IPS-18a (cell line): ENCODE results near the gene RASSF3.
"Not testable (repeated sequence)": the region's sequence is repeated elsewhere in the genome, so short reads cannot be mapped to it uniquely, and the experiment has no call there.

Experiments used
- H3K27ac ChIP-seq: one replicate; pipeline ENCODE4 v1.5.1; 2013; ENCODE audit warnings: low read length
- H3K27me3 ChIP-seq: one replicate; pipeline ENCODE4 v1.6.1; 2013; ENCODE audit warnings: mild to moderate bottlenecking, low read length; ENCODE audit not compliant: control insufficient read depth, insufficient read depth
- H3K36me3 ChIP-seq: one replicate; pipeline ENCODE4 v1.6.1; 2013; ENCODE audit warnings: low read depth, low read length; ENCODE audit not compliant: control insufficient read depth
- H3K4me1 ChIP-seq: one replicate; pipeline ENCODE4 v1.6.1; 2013; ENCODE audit warnings: low read depth, low read length; ENCODE audit not compliant: control insufficient read depth
- H3K4me3 ChIP-seq: one replicate; pipeline ENCODE4 v1.5.1; 2013; ENCODE audit warnings: low read length
- H3K9ac ChIP-seq: one replicate; pipeline ENCODE4 v1.6.1; 2013; ENCODE audit warnings: mild to moderate bottlenecking, low read length, moderate library complexity
- H3K9me3 ChIP-seq: one replicate; pipeline ENCODE4 v1.6.1; 2013; ENCODE audit warnings: low read depth, low read length; ENCODE audit not compliant: control insufficient read depth

RASSF3 gene

GRCh38 chr12:64603183-64603841 lies 7.0 kb upstream of the RASSF3 start:
- Histone ChIP-seq H3K27me3 (no peaks in the 10 kb centered on the region), H3K27ac (no peak overlapping the region), H3K4me3 (no peak overlapping the region), H3K4me1 (peaks cover 2% of the 10 kb centered on the region), H3K36me3 (no peaks in the 10 kb centered on the region), H3K9ac (no peak overlapping the region), H3K9me3 (no peaks in the 10 kb centered on the region)

GRCh38 chr12:64608901-64609535 lies 1.3 kb upstream of the RASSF3 start:
- Histone ChIP-seq H3K4me1 (peaks cover 7% of the 10 kb centered on the region), H3K27me3 (no peaks in the 10 kb centered on the region), H3K9ac (peak overlapping the region; percentile 56), H3K27ac (no peak overlapping the region), H3K36me3 (no peaks in the 10 kb centered on the region), H3K4me3 (peak overlapping the region; percentile 83), H3K9me3 (no peaks in the 10 kb centered on the region)

DNA sequence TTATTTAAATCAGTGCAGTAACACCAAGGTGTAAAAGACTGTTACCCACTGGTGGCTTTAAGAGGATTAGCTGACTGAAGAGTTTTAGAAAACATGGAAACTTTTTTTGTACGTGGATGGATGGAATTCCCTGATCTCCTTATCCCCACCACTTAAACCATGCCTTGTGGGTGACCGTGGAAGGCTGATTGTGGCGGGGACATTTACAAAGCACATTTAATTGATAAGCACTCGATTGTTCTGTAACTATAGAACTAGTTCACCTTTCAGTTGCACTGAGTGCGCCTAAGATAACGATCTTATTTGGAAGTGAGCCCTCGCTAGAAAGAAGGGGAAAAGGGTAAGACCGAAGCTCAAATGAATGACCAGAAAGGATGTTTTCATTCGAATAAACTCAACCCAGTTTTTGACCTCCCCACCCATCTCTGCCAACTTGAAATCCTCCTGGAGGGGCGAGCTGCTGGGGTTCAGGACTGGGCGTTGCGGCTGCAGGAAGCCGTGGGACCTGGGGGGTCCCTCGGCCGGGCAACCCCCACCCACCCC lies 688 bp upstream of the RASSF3 start:
- Histone ChIP-seq H3K27ac (peak overlapping the region; percentile 2), H3K27me3 (no peaks in the 10 kb centered on the region), H3K4me3 (peak overlapping the region; percentile 83), H3K36me3 (no peaks in the 10 kb centered on the region), H3K4me1 (peaks cover 7% of the 10 kb centered on the region), H3K9me3 (no peaks in the 10 kb centered on the region), H3K9ac (peak overlapping the region; percentile 56)

DNA sequence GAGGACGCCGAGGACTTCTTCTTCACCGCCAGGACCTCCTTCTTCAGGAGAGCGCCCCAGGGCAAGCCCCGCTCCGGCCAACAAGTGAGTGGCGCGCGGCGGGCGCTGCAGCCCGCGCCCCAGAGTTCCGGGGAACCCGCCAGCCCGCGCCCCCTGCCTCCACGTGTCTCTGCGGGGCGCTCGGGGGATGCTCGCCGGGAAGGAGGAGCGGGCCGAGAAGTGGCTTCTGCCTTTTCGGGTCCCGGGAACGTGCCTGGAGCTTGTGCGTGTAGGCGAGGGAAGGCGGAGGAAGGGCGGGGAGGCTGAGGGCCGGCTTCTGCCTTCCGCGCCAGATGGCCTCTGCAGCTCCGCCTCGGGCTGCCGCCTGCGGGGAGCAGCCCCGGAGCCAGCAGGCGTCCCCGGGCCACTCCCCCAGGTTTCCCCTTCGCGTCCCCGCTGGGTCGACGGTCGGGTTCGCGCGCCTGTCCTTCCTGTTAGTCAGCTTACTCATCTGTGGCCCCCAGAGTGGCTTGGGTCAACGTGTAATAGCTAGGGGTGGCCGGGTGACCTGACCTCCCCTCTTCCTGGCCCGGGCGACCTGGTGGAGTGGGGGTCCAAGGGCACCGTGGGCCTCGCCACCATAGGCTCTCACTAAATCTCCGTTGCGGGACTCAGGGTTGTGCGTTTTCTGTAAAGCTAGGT lies 505 bp downstream of the RASSF3 start:
- Histone ChIP-seq H3K27ac (no peak overlapping the region), H3K4me3 (peak overlapping the region; percentile 78), H3K4me1 (peaks cover 7% of the 10 kb centered on the region), H3K9ac (peak overlapping the region; percentile 63), H3K27me3 (no peaks in the 10 kb centered on the region), H3K9me3 (no peaks in the 10 kb centered on the region), H3K36me3 (no peaks in the 10 kb centered on the region)

DNA sequence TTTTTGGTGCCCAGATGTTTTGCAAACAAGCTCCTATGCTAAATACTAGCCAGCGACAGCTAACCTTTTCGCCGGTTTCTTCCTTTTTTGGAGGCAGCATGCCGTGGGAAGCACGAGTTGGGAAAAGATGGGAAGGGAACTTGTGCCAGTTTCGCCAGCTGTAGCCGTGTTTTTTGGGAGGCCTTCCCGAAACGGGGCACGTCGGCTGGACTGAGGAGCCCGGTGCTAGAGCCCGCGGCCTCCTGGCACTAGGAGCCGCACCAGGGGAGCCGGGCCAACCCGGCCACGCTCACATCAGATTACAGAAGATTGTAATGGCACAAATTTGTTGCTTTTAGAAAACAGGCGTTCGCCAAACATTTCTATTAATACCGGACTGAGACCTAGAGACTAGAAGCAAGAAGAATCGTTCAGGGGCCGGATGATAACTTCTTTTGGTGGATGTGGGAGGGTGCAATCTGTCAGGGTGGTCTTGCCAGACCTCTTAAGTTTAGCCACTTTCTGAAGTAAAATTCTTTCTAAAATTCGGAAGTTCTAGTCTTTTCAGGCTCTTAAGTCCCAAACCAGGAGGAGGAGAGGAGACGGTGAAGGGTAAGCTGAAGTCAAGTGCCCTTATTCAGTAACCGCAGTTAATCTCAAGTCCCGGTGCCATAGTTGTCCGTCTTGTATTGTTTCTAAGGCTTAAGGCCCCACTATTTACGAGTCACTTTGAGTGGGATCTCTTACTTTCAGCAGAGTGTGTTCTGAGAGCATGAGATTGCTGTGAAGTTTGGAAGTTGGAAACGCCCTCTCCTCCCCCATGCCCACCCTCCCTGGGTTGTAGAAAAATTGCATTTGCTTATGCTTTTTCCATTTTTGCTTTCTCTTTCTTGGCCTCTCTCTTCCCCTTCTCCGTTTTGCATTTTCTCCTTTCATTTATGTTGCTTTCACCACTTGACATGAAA lies 1.3 kb downstream of the RASSF3 start:
- Histone ChIP-seq H3K27me3 (no peaks in the 10 kb centered on the region), H3K4me3 (peak overlapping the region; percentile 78), H3K4me1 (peaks cover 7% of the 10 kb centered on the region), H3K36me3 (no peaks in the 10 kb centered on the region), H3K9ac (peak overlapping the region; percentile 63), H3K9me3 (no peaks in the 10 kb centered on the region), H3K27ac (no peak overlapping the region)

GRCh38 chr12:64612843-64613242 lies 2.5 kb downstream of the RASSF3 start:
- H3K36me3 ChIP-seq: no peaks in the 10 kb centered on the region
- no peak overlapping the region for H3K4me3 ChIP-seq
- no peaks in the 10 kb centered on the region for H3K27me3 ChIP-seq
- no peak overlapping the region for H3K9ac ChIP-seq
- H3K9me3 ChIP-seq: no peaks in the 10 kb centered on the region
- no peak overlapping the region for H3K27ac ChIP-seq
- peaks cover 7% of the 10 kb centered on the region for H3K4me1 ChIP-seq

- not testable (repeated sequence) for H3K4me1 ChIP-seq
These were observed 3.6 kb downstream of the RASSF3 start for GRCh38 chr12:64613775-64614398.

GRCh38 chr12:64616201-64616600 lies 5.9 kb downstream of the RASSF3 start:
- Histone ChIP-seq H3K27me3 (no peaks in the 10 kb centered on the region), H3K36me3 (no peaks in the 10 kb centered on the region), H3K4me1 (peaks cover 7% of the 10 kb centered on the region), H3K9ac (no peak overlapping the region), H3K4me3 (no peak overlapping the region), H3K27ac (no peak overlapping the region), H3K9me3 (no peaks in the 10 kb centered on the region)

More at GRCh38 chr12:64613775-64614398, 3.6 kb downstream of the RASSF3 start:
- H3K9me3 ChIP-seq, H3K27me3 ChIP-seq, H3K4me3 ChIP-seq, H3K27ac ChIP-seq, H3K36me3 ChIP-seq, H3K9ac ChIP-seq: not testable (repeated sequence)

DNA sequence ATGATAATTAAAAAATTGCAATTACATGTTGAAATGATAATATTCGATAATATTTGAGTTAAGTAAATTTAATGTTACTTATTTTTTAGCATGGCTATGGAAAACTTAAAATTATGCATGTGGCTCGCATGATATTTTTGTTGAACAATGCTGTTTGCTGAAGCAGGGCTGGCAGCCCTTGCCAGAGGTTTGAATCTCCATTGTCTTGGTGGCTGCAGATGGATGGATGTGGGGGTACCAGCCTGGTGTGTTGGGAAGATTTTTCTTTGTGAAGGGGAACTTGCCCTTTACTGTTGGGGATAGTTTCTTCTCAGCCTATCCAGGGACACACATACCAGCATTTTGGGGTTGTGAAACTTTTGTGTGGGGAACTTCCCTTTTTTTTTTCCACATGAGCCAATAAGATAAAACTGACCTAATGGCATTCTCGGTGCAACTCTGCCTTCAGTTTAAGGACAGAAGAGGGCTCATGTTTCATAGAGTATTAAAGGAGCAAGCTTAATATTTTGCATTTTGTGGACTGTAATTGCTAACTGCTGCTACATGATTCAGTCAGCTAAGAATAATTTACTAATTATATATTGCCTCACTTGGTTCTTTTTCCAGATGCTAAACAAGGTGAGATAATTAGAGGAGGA lies 8.8 kb downstream of the RASSF3 start:
- Histone ChIP-seq H3K27ac (no peak overlapping the region), H3K27me3 (no peaks in the 10 kb centered on the region), H3K4me3 (no peak overlapping the region), H3K9me3 (no peaks in the 10 kb centered on the region), H3K36me3 (no peaks in the 10 kb centered on the region), H3K9ac (no peak overlapping the region), H3K4me1 (peaks cover 5% of the 10 kb centered on the region)

GRCh38 chr12:64621257-64621942 lies 11.1 kb downstream of the RASSF3 start:
- H3K27ac ChIP-seq: no peak overlapping the region
- no peak overlapping the region for H3K4me3 ChIP-seq
- H3K27me3 ChIP-seq: no peaks in the 10 kb centered on the region
- no peak overlapping the region for H3K9ac ChIP-seq
- H3K4me1 ChIP-seq: peaks cover 15% of the 10 kb centered on the region
- H3K36me3 ChIP-seq: no peaks in the 10 kb centered on the region
- H3K9me3 ChIP-seq: no peaks in the 10 kb centered on the region
